HG02759 (cell line): ENCODE results near the gene SOX8.
"Not testable (repeated sequence)": the region's sequence is repeated elsewhere in the genome, so short reads cannot be mapped to it uniquely, and the experiment has no call there.

Source experiments
- ATAC-seq: cut with Tn5 transposase; IDR thresholded peaks from one replicate; pipeline ENCODE4 v1.9.1; 2021; ENCODE audit warnings: mild to moderate bottlenecking, moderate library complexity; ENCODE audit not compliant: unreplicated experiment

The SOX8 gene

DNA sequence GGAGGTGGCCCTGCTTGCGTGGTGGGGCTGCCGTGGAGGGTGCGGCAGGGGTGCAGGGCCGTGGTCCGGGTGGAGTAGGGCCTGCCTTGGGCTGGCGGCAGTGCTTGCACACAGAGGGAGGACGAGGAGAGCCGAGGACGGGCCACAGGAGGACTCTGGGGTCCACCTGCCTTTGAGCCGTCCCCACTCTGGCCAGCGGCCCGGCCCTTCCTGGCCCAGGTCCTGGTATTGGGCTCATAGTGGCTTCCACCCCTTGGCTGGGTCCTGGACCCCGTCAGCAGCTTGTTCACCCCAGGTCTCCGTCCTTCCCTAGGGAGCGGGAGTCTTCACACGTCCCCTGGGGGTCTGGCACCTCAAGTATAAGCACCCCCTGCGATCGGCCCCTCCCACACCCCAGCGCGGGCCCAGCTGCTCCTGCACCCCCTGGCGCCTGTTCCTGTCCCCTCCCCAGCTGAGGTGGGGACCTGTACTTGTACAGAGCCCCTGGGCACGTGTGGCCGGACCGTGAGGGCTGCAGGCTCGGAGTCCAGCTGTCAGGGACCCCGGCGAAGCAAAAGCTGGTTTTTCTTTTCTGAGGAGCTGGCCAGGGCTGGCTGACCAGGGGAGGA, 40.1 kb downstream of the SOX8 start:
- ATAC-seq = no peak

DNA sequence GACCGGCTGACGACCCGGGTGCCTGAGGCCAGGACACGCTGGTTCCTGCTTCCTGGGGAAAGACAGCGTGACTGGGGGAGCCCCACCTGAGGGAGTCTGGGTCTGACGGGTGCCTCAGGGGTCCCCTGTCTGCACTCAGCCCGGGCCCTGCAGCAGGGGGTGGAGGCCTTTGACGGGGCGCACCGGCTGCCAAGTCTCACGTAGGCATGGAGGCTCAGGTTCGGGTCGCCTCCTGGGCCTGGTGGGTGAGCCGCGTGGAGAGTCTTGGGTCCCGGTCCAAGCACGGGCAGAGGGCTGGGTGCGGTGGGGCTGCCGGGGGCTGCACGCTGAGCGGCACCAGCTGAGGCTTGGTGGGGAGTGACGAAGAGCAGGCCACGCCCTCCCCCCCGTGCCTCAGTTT, 40.9 kb downstream of the SOX8 start:
- ATAC-seq = no peak

DNA sequence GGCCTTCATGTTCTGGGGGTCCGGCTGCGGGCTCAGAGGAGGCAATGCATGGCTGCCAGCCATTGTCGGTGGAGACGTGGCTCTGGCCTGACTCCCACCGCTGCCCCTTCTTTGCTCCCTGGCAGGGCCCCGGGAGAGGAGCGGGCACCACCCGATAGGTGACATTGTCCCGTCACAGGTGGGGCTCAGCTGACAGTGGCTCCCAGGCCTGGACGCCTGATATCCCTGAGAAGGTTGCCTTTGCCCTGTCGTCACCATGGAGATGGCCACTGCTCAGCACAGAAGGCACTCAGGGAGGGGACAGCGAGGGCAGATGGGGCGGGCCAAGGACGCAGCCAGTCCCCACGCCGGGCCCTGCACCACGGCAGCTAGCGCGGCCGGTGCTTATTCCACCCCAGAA, 42.6 kb downstream of the SOX8 start:
- no peak for ATAC-seq

DNA sequence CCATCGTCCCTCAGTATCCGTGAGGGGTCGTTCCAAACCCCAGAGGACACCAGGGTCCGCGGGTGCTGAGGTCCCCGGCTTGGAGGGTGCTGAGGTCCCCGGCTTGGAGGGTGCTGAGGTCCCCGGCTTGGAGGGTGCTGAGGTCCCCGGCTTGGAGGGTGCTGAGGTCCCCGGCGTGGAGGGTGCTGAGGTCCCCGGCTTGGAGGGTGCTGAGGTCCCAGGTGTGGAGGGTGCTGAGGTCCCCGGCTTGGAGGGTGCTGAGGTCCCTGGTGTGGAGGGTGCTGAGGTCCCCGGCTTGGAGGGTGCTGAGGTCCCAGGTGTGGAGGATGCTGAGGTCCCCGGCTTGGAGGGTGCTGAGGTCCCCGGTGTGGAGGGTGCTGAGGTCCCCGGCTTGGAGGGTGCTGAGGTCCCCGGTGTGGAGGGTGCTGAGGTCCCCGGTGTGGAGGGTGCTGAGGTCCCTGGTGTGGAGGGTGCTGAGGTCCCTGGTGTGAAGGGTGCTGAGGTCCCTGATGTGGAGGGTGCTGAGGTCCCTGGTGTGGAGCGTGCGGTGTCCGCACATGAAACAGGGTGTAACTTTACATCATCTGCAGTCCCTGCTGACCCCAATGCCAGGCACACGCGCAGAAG, 43.7 kb downstream of the SOX8 start:
- ATAC-seq = not testable (repeated sequence)

DNA sequence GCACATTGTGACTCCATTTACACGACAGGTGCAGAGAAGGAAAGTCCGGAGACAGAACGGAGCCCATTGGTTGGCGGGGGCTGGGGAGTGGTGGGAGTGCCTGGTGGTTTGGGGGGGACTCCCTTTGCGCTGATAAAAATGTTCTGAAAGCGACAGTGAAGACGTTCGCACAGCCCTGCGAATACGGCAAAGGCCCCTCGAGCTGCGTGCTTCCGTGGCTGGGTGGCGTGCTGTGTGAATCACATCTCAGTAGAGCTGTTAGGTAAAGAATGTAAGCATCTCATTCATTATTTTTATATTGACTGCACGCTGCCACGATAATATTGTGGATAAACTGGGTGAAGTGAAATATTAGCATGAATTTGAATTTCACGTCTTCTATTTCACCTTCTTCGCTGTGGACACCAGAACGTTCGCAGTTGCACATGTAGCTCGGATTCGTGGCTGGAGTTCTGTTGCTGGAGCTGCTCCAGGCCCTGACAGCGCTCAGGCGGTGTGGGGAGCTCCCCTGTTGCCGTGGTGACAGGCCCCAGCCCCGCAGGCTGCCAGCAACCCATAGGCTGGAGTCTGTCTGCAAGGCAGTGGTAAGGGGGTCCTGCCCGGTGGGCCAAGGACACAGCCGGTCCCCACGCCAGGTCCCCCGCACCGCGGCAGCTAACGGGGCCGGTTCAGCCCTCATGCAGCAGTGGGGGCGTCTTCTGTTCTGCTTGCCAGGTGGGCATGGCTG, 44.6 kb downstream of the SOX8 start:
- no peak for ATAC-seq

DNA sequence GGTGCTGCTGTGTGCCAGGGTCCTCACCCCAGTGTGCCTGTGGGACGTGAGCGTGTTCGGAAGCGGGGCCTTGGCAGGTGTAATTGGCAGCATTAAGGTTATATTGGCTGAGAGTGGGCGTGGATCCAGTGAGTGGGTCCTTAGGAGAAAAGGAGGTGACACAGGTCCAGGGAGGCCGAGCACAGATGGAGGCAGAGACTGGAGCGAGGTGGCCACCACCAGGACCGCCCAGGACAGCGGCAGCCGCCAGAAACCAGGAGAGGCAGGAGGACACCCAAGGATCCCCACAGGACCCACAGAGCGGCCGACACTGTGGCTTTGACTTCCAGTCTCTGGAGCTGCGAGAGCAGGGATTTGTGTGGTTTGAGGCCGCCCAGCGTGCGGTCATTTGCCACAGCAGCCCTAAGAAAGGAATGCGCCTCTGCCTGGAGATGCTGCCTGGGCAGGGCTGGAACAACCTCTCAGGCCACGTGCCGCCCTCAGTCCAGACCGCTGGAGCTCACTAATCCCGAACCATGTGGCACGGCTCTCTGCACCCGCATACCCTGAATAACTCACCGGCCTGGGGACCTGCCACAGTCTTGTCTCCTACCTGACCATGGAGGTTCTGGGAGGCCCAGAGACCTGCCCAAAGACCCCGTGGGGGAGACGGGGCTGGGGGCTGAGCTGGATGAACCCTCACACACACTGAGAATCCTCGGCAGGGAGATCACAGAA, 45.4 kb downstream of the SOX8 start:
- no peak for ATAC-seq

DNA sequence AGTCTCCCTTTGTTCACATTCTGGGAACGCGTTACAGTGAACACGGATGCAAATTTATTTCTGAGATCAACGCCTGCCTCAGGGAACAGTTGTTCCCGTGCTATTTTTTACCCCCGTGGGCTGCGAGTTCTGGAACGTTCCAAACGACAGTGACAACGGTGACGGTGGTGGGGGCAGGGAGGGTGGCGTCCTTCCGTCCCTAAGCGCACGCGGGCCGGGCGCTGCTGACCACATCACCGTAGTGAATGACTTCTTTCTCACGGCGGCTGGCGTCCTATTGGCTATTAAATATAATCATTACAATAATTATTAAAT, 45.9 kb downstream of the SOX8 start:
- no peak for ATAC-seq

DNA sequence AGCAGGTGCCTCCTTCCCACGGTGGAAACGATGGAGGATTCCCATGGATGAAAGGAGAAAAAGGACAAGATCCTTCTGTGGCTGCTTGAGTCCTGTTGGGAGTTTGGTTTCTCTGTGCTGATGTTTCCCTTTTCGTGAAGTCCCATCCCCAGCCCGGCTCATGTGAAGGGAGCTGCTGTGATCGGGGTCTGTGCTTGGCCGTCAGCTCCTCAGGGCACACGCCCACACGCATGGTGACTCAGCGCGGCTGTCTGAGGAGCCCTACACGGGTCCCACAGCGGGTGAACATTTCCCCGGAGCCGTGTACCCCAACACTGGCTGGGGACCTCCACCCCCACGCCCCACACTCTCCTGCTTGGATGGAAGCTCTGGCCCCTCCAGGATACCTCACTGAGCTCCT, 46.5 kb downstream of the SOX8 start:
- ATAC-seq = no peak

DNA sequence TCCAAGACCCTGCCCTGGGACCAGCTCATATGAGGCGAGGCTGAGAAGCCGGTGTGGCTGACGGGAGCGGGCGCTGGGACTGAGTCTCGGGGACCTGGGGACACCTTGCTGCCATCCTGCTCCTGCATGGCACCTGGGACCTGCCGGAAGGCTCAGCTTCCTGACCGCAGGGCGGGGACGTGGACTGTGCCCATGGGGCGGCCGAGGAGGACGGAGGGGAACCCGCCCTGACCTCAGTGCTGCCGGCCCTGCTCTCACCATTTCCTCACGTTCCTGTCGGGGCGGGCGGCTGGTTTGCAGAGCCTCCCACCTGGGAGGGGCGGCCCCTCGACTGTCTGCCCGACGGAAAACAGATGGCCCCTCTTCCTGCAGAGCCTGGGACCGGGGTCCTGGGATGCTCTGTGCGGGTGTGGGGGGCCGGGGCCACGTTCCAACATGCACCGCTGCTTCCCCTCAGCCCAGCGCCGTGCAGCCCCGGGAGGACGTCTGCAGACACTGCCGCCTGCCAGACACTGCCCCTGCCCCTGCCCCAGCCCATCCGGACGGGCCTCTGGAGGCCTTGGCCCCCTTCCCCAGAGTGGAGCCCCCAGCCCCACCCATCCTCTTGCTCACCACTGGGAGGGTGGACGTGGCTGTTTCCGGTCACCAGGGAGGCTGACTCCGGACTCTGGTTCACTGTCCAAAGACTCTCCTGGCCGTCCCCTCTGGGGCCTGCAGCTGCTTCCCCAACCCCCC, 47.1 kb downstream of the SOX8 start:
- ATAC-seq = no peak

DNA sequence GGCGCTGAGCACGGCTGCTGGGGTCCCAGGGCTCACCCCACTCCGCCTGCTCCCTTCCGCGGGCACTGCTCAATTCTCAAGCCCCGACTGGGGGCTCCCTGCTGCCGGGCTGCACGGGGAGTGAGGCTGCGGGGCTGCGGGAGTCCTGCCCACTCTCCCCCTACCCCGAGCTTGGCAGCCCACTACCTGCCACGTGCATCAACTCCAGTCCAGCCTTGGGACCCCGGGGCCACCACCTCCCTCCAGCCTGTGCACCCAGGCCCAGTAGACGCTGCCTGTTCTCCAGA, 47.6 kb downstream of the SOX8 start:
- no peak for ATAC-seq

DNA sequence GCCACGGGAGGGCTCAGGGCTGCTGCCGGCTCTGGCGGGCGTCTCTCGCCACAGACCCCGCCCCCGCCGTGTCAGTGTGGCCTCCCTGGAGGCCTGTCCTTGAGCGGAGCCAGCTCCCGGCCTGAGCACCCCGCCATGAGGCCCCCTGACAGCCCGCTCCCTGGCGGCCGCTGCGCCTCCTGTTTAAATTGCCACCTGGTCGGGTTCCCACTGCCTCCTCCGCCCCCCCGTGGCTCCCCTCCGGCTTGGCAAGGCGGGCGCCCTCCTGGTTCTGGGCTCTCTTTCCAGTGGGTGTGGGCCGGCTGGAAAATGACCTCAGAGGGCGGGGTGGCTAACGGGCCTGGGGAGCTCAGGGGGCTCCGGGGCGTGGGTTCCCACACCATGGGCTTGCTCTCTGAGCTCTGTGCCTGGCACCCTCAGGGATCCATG, 48.9 kb downstream of the SOX8 start:
- ATAC-seq = no peak

DNA sequence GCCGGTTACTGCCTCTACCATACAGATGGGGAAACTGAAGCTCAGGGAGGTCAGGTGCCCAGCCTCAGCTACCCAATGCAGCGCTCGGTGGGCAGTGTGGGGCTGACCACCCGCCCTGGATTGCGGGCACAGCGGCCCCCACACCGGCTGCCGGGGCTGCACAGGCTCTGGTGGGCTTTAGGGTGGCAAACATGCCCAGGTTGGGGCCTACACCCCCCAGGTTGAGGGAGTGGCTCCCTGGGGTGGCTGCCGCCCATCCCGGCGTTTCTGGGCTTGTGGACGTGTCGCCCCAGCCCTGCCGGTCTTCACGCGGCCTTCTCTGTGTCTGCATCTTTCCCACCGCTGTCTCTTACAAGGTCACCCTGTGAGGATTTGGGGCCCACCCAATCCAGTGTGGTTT, 50.1 kb downstream of the SOX8 start:
- no peak for ATAC-seq

DNA sequence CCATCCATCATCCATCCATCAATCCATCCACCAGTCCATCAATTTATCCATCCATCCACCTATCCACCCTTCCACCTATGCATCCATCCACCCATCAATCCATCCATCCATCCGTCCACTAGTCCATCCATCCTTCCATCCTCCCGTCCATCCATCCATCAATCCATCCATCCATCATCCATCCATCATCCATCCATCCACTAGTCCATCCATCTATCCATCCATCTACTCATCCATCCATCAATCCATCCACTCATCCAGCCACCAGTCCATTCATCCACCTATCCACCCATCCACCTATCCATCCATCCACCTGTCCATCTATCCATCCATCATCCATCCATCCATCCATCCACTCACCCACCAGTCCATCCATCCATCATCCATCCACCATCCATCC, 51.0 kb downstream of the SOX8 start:
- no peak for ATAC-seq

DNA sequence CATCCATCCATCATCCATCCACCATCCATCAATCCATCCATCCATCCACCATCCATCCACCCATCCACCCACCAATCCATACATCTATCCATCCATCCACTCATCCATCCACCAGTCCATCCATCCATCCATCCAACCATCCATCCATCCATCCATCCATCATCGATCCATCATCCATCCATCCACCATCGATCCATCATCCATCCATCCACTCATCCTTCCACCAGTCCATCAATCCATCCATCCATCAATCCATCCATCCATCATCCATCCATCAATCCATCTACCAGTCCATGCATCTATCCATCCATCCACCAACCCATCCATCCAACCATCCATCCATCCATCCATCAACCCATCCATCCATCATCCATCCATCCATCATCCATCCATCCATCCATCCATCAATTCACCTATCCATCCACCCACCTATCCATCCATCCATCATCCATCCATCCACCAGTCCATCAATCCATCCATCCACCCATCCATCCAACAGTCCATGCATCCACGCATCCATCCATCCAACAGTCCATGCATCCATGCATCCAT, 51.6 kb downstream of the SOX8 start:
- no peak for ATAC-seq

DNA sequence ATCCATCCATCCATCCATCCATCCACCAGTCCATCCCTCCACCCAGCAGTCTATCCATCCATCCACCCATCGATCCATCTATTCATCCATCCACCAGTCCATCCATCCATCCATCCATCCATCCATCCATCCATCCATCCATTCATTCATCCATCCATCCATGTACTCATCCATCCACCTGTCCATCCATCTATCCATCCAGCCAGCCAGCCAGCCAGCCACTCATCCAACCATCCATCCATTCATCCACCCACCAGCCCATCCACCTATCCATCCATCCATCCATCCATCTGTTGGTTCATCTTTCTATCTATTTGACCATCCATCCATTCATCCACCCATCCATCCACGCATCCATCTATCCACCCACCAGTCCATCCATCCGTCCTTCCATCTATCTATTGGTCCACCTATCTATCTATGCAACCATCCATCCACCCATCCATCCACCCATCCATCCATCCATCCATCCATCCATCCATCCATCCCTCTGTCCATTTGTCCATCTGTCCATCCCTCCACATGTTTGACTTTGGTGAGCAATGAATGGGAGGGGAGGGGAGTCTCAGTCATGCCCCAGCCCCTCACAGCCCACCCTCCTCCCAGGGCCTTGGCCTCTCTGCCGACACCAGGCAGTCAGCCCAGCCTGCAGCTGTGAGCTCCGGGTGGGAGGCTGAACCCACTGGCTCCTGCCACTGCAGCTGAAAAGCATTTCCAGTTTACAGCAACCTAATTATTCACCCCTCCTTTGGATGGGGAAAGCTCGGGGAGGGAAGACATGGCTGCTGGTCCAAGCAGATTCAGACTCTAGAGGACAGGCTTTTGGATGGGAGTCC, 52.9 kb downstream of the SOX8 start:
- ATAC-seq = no peak

DNA sequence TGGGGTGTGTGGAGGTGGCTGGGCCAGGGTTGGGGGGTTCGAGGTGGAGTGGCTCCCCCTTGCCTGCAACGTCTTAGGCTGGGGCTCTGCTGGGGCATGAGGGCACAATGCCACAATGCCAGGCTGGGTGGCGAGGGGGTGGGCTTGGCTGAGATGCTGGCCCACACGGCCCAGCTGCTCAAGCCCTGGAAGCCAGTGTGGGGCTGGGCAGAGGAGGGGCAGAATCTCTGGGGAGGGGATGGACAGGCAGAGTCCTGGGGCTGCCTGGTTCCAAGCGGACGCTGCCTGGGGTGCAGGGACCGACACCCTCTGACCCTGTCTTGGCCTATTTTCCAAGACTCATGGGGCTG, 53.5 kb downstream of the SOX8 start:
- ATAC-seq = no peak

DNA sequence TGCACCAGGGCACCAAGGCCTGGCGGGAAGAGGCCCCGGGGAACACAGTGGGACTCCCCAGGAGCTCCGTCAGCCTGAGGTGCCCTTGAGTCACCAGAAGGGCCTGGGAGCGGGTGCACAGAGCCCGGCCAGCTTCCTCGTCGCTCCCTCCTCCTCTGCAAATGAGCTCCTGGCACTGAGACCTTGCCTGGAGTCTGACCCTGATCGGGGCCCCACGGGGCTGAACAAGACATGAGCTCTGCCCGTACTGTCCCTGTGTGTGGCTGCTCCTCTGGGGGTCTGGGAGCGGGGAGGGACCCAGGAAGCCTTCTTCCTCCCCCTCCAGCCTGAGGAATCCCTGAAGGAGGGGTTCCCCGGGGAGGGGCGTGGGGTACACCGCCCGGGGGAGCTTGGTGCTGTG, 54.6 kb downstream of the SOX8 start:
- ATAC-seq = no peak
